ENCODE data around the gene SSU72. TPM values are rescaled to one million over a fixed set of nuclear protein-coding genes. Genes with fewer than 3 reads are reported as not detected.

The SSU72 gene
- total RNA-seq, 1 donor from 2014 or later: 54.0 TPM

GRCh38 chr1:1614204-1614953 lies 39.7 kb upstream of the SSU72 start:
- Histone ChIP-seq H3K4me3 (ENCODE audit: low read depth, low read length) (peak overlapping the region; percentile 99), H3K27me3 (ENCODE audit: control insufficient read depth, insufficient read depth, low read length) (no peaks in the 10 kb centered on the region), H3K36me3 (ENCODE audit: control insufficient read depth, insufficient read depth, low read length) (peaks cover 3% of the 10 kb centered on the region)
- TF ChIP-seq, protein P1, sequence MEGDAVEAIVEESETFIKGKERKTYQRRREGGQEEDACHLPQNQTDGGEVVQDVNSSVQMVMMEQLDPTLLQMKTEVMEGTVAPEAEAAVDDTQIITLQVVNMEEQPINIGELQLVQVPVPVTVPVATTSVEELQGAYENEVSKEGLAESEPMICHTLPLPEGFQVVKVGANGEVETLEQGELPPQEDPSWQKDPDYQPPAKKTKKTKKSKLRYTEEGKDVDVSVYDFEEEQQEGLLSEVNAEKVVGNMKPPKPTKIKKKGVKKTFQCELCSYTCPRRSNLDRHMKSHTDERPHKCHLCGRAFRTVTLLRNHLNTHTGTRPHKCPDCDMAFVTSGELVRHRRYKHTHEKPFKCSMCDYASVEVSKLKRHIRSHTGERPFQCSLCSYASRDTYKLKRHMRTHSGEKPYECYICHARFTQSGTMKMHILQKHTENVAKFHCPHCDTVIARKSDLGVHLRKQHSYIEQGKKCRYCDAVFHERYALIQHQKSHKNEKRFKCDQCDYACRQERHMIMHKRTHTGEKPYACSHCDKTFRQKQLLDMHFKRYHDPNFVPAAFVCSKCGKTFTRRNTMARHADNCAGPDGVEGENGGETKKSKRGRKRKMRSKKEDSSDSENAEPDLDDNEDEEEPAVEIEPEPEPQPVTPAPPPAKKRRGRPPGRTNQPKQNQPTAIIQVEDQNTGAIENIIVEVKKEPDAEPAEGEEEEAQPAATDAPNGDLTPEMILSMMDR (IDR thresholded peaks at IDR 0.05; ENCODE audit: insufficient read depth, low read length, severe bottlenecking): no peak
- FAIRE-seq: no peak
- peak; percentile 87 for DNase-seq (ENCODE audit: low read depth)

- Histone ChIP-seq H3K36me3 (ENCODE audit: control insufficient read depth, insufficient read depth, low read length) (peaks cover 3% of the 10 kb centered on the region), H3K4me3 (ENCODE audit: low read depth, low read length) (peak overlapping the region; percentile 99), H3K27me3 (ENCODE audit: control insufficient read depth, insufficient read depth, low read length) (no peaks in the 10 kb centered on the region)
- FAIRE-seq (no peak), DNase-seq (ENCODE audit: low read depth) (no peak)
- TF ChIP-seq, protein P1 (IDR thresholded peaks at IDR 0.05; ENCODE audit: insufficient read depth, low read length, severe bottlenecking): no peak
Measured at GRCh38 chr1:1613509-1614082, 38.9 kb upstream of the SSU72 start.

DNA sequence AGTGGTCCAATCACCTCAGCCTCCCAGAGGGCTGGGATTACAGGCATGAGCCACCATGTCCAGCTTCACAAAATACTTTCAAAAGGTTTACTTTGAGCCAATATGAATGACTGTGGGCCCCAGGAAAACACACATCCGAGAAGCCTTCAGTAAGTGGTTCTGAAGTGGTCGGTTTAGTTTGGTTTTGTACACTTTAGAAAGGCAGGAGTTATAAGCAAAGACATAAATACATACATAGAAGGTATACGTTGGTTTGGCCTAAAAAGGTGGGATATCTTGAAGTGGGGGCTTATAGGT lies 37.4 kb upstream of the SSU72 start:
- DNase-seq (ENCODE audit: low read depth) (no peak), FAIRE-seq (no peak)
- Histone ChIP-seq H3K36me3 (ENCODE audit: control insufficient read depth, insufficient read depth, low read length) (no peaks in the 10 kb centered on the region), H3K27me3 (ENCODE audit: control insufficient read depth, insufficient read depth, low read length) (no peaks in the 10 kb centered on the region), H3K4me3 (ENCODE audit: low read depth, low read length) (no peak overlapping the region)
- TF ChIP-seq, protein P1 (IDR thresholded peaks at IDR 0.05; ENCODE audit: insufficient read depth, low read length, severe bottlenecking): no peak

DNA sequence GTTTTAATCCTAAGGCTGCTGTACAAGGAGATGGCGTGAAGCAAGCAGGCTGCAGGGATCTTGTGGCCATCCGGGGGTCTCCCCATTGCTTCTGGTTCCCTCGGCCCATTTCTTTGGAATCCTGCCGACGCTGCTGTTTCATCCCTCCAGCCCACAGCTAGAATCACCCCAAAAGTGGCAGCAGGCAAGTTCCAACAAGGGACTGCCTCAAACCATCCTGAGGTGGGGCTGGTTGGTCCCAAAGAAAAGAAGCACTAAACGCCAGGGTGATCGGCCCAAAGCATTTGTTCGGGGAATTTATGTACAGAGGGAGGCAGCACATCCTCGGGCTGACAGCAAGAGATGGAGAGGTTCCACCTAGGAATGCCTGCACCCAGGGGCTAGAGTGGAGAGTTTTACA lies 36.1 kb upstream of the SSU72 start:
- DNase-seq (ENCODE audit: low read depth) (no peak), FAIRE-seq (no peak)
- TF ChIP-seq, protein P1 (IDR thresholded peaks at IDR 0.05; ENCODE audit: insufficient read depth, low read length, severe bottlenecking): no peak
- H3K4me3 ChIP-seq (ENCODE audit: low read depth, low read length): no peak overlapping the region
- H3K36me3 ChIP-seq (ENCODE audit: control insufficient read depth, insufficient read depth, low read length): no peaks in the 10 kb centered on the region
- H3K27me3 ChIP-seq (ENCODE audit: control insufficient read depth, insufficient read depth, low read length): no peaks in the 10 kb centered on the region

GRCh38 chr1:1609822-1610485 lies 35.3 kb upstream of the SSU72 start:
- no peaks in the 10 kb centered on the region for H3K27me3 ChIP-seq (ENCODE audit: control insufficient read depth, insufficient read depth, low read length)
- FAIRE-seq (no peak), DNase-seq (ENCODE audit: low read depth) (no peak)
- H3K4me3 ChIP-seq (ENCODE audit: low read depth, low read length): no peak overlapping the region
- TF ChIP-seq, protein P1 (IDR thresholded peaks at IDR 0.05; ENCODE audit: insufficient read depth, low read length, severe bottlenecking): no peak
- no peaks in the 10 kb centered on the region for H3K36me3 ChIP-seq (ENCODE audit: control insufficient read depth, insufficient read depth, low read length)

Measured in bronchial epithelial cell (primary cell).